ENCODE measurements around the gene ADARB1.

Gene ADARB1

DNA sequence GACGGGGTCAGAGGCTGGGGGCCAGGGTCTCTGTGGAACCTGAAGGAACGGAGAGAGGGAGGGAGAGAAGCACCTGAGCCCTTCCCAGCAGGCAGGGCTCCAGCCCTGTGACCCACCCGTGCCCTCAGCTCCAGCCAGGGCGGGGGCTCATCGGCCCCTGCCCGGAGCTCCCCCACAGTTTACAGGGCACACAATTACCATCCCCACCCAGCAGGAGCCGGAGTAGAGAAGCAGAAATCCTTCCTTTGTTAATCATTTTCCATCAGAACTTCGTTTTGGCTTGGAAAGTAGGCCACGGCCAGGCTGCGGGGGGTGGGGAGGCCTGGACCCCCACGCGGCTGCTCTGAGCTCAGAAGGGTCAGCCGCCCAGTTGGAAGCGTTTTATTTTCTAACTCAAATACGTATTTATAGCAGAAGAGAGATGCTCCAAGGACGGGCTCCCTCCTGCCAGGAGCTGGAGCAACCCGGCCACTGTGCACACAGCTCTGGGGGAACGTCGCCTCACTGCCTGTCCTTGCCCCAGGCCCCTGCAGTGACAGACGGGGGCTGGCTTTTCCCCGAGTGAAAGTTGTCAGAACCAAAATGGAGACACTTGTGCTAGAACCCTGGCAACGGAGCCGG lies 42.7 kb upstream of the ADARB1 start:
- H3K27me3 ChIP-seq (replicated peaks; ENCODE audit: control insufficient read depth, insufficient read depth, low read length, poor library complexity, severe bottlenecking) = no peaks in the 10 kb centered on the region

DNA sequence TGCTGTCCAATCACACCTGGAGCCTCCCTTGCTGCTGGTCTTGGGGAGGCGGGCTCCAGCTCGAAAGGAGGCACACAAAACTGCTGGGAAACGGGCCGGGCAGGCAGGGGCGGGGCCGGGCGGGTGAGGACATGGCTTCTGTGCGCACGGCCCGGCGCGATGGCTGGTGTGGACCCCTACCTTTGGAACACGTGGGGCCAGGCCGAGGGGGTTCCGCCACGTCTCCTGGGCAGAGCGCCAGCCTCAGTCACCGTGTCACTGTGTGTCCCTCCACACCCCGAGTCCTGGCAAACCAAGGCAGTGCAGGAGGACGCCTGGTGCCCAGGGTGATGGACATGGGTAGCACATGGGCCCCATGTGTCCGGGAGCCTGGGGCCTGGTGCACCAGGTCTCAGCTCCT lies 42.0 kb upstream of the ADARB1 start:
- DNase-seq = no peak
- no peaks in the 10 kb centered on the region for H3K9me3 ChIP-seq (ENCODE audit: control insufficient read depth, low read length)
- no peaks in the 10 kb centered on the region for H3K36me3 ChIP-seq (ENCODE audit: control insufficient read depth, insufficient read depth, low read length)
- no peaks in the 10 kb centered on the region for H3K4me1 ChIP-seq (ENCODE audit: control insufficient read depth, insufficient read depth, low read length, poor library complexity, severe bottlenecking)
- no peaks in the 10 kb centered on the region for H3K27me3 ChIP-seq (replicated peaks; ENCODE audit: control insufficient read depth, insufficient read depth, low read length, poor library complexity, severe bottlenecking)
- no peak overlapping the region for H3K4me3 ChIP-seq (ENCODE audit: insufficient read depth, low read depth, low read length, poor library complexity, severe bottlenecking)
- no peak overlapping the region for H3K27ac ChIP-seq (ENCODE audit: insufficient read depth, low read length, poor library complexity, severe bottlenecking)

More for the DNA sequence above, 42.7 kb upstream of the ADARB1 start:
- no peak for DNase-seq
- Histone ChIP-seq H3K4me3 (ENCODE audit: insufficient read depth, low read depth, low read length, poor library complexity, severe bottlenecking) (no peak overlapping the region), H3K4me1 (ENCODE audit: control insufficient read depth, insufficient read depth, low read length, poor library complexity, severe bottlenecking) (no peaks in the 10 kb centered on the region), H3K27ac (ENCODE audit: insufficient read depth, low read length, poor library complexity, severe bottlenecking) (no peak overlapping the region), H3K9me3 (ENCODE audit: control insufficient read depth, low read length) (no peaks in the 10 kb centered on the region), H3K36me3 (ENCODE audit: control insufficient read depth, insufficient read depth, low read length) (no peaks in the 10 kb centered on the region)

GRCh38 chr21:45032977-45033710 lies 41.2 kb upstream of the ADARB1 start:
- no peaks in the 10 kb centered on the region for H3K36me3 ChIP-seq (ENCODE audit: control insufficient read depth, insufficient read depth, low read length)
- H3K4me1 ChIP-seq (ENCODE audit: control insufficient read depth, insufficient read depth, low read length, poor library complexity, severe bottlenecking) = no peaks in the 10 kb centered on the region
- no peak for DNase-seq
- H3K9me3 ChIP-seq (ENCODE audit: control insufficient read depth, low read length) = no peaks in the 10 kb centered on the region
- no peak overlapping the region for H3K4me3 ChIP-seq (ENCODE audit: insufficient read depth, low read depth, low read length, poor library complexity, severe bottlenecking)
- no peak overlapping the region for H3K27ac ChIP-seq (ENCODE audit: insufficient read depth, low read length, poor library complexity, severe bottlenecking)
- no peaks in the 10 kb centered on the region for H3K27me3 ChIP-seq (replicated peaks; ENCODE audit: control insufficient read depth, insufficient read depth, low read length, poor library complexity, severe bottlenecking)

- Histone ChIP-seq H3K36me3 (ENCODE audit: control insufficient read depth, insufficient read depth, low read length) (no peaks in the 10 kb centered on the region), H3K4me3 (ENCODE audit: insufficient read depth, low read depth, low read length, poor library complexity, severe bottlenecking) (no peak overlapping the region), H3K27ac (ENCODE audit: insufficient read depth, low read length, poor library complexity, severe bottlenecking) (no peak overlapping the region), H3K4me1 (ENCODE audit: control insufficient read depth, insufficient read depth, low read length, poor library complexity, severe bottlenecking) (no peaks in the 10 kb centered on the region), H3K27me3 (replicated peaks; ENCODE audit: control insufficient read depth, insufficient read depth, low read length, poor library complexity, severe bottlenecking) (no peaks in the 10 kb centered on the region), H3K9me3 (ENCODE audit: control insufficient read depth, low read length) (no peaks in the 10 kb centered on the region)
- DNase-seq = no peak
These were observed 40.4 kb upstream of the ADARB1 start for GRCh38 chr21:45033791-45034555.

DNA sequence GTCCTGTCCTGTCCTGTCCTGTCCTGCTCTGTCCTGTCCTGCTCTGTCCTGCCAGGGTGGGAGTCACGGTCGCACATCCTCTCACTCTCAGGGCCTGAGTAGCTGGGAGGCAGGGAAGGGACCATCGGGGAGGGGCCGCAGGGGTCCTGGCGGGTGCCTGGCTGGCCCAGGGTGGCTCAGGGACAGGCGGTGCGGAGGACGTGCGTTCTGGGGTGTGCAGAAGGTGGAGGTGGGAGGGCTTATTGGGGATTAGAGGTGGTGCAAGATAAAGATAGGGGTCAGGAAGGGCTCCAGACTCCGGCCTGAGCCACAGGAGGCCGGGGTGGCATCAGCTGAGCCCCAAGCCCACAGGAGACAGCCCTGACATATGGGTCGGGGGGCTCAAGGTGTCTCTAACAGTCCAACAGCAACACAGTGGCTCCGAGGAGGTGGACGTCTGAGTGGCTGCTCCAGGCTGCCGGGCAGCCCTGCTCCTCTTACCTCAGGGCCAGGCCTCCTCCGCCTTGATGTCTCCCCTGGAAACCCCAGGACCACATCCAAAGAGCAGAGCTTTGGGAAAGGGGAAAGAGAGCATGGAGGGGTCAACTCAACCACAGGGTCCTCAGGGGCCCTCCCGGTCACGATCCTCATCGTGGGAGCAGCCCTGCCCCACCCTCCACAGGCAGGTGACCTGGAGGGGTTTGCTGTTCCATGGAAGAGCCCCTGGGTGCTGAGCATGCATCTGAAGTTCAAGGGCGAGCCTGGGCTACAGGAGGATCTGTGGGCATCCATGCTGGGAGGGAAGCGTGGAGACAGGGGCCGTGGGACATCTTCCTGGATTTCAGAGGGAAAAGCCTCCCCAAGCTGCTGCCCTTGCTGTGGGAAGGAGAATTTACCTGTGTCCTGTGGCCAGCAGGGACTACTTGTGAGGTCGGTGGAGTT lies 39.6 kb upstream of the ADARB1 start:
- Histone ChIP-seq H3K27me3 (replicated peaks; ENCODE audit: control insufficient read depth, insufficient read depth, low read length, poor library complexity, severe bottlenecking) (no peaks in the 10 kb centered on the region), H3K36me3 (ENCODE audit: control insufficient read depth, insufficient read depth, low read length) (no peaks in the 10 kb centered on the region), H3K4me1 (ENCODE audit: control insufficient read depth, insufficient read depth, low read length, poor library complexity, severe bottlenecking) (no peaks in the 10 kb centered on the region), H3K4me3 (ENCODE audit: insufficient read depth, low read depth, low read length, poor library complexity, severe bottlenecking) (no peak overlapping the region), H3K27ac (ENCODE audit: insufficient read depth, low read length, poor library complexity, severe bottlenecking) (no peak overlapping the region), H3K9me3 (ENCODE audit: control insufficient read depth, low read length) (no peaks in the 10 kb centered on the region)
- DNase-seq = no peak

DNA sequence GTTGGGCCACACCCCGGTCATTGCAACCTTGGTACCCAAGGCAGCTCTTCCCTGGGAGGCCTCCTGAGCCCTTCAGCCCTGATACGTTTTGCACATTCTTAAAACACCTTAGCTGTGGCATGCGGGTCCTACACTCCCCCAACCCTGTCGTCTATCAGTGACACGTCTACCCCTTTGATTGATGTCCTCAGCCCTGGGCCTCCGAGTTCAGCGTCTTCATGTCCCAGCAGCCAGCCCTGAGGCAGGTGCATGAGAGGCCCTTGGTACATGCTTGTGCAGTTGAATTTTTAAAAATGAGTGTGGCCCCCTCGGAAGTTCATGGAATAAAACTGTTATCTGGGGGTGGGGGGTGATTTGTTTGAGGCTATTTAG lies 38.9 kb upstream of the ADARB1 start:
- DNase-seq = no peak

GRCh38 chr21:45036630-45037029 lies 37.8 kb upstream of the ADARB1 start:
- H3K4me1 ChIP-seq (ENCODE audit: control insufficient read depth, insufficient read depth, low read length, poor library complexity, severe bottlenecking) = no peaks in the 10 kb centered on the region
- H3K9me3 ChIP-seq (ENCODE audit: control insufficient read depth, low read length) = no peaks in the 10 kb centered on the region
- no peak overlapping the region for H3K27ac ChIP-seq (ENCODE audit: insufficient read depth, low read length, poor library complexity, severe bottlenecking)
- H3K36me3 ChIP-seq (ENCODE audit: control insufficient read depth, insufficient read depth, low read length) = no peaks in the 10 kb centered on the region
- H3K27me3 ChIP-seq (replicated peaks; ENCODE audit: control insufficient read depth, insufficient read depth, low read length, poor library complexity, severe bottlenecking) = no peaks in the 10 kb centered on the region
- no peak overlapping the region for H3K4me3 ChIP-seq (ENCODE audit: insufficient read depth, low read depth, low read length, poor library complexity, severe bottlenecking)
- DNase-seq = no peak

More for the DNA sequence above, 38.9 kb upstream of the ADARB1 start:
- no peaks in the 10 kb centered on the region for H3K4me1 ChIP-seq (ENCODE audit: control insufficient read depth, insufficient read depth, low read length, poor library complexity, severe bottlenecking)
- H3K36me3 ChIP-seq (ENCODE audit: control insufficient read depth, insufficient read depth, low read length) = no peaks in the 10 kb centered on the region
- no peaks in the 10 kb centered on the region for H3K9me3 ChIP-seq (ENCODE audit: control insufficient read depth, low read length)
- H3K27ac ChIP-seq (ENCODE audit: insufficient read depth, low read length, poor library complexity, severe bottlenecking) = no peak overlapping the region
- H3K27me3 ChIP-seq (replicated peaks; ENCODE audit: control insufficient read depth, insufficient read depth, low read length, poor library complexity, severe bottlenecking) = no peaks in the 10 kb centered on the region
- no peak overlapping the region for H3K4me3 ChIP-seq (ENCODE audit: insufficient read depth, low read depth, low read length, poor library complexity, severe bottlenecking)

DNA sequence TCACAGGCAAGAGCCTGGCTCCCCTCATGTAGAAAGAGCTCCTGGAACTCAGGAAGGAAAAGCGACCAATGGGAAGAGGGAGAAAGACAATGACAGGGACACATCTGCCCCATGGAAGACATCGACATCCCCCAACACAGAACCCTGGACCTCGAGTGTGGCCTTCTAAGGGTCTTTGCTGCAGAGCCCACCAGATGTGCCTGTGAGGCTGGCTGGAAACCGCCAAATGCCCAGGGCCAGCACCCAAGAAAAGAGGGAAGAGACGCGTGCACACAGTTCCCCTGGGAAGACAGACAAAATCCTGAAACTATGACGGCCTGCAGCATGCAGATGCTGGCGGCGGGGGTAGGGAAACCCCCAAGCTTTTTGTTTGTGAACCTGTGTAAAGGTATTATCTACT lies 36.4 kb upstream of the ADARB1 start:
- H3K36me3 ChIP-seq (ENCODE audit: control insufficient read depth, insufficient read depth, low read length) = no peaks in the 10 kb centered on the region
- no peaks in the 10 kb centered on the region for H3K9me3 ChIP-seq (ENCODE audit: control insufficient read depth, low read length)
- DNase-seq = no peak
- H3K4me1 ChIP-seq (ENCODE audit: control insufficient read depth, insufficient read depth, low read length, poor library complexity, severe bottlenecking) = no peaks in the 10 kb centered on the region
- H3K27me3 ChIP-seq (replicated peaks; ENCODE audit: control insufficient read depth, insufficient read depth, low read length, poor library complexity, severe bottlenecking) = no peaks in the 10 kb centered on the region
- no peak overlapping the region for H3K27ac ChIP-seq (ENCODE audit: insufficient read depth, low read length, poor library complexity, severe bottlenecking)
- H3K4me3 ChIP-seq (ENCODE audit: insufficient read depth, low read depth, low read length, poor library complexity, severe bottlenecking) = no peak overlapping the region

GRCh38 chr21:45039317-45040156 lies 34.8 kb upstream of the ADARB1 start:
- no peak overlapping the region for H3K4me3 ChIP-seq (ENCODE audit: insufficient read depth, low read depth, low read length, poor library complexity, severe bottlenecking)
- H3K36me3 ChIP-seq (ENCODE audit: control insufficient read depth, insufficient read depth, low read length) = no peaks in the 10 kb centered on the region
- no peak overlapping the region for H3K27ac ChIP-seq (ENCODE audit: insufficient read depth, low read length, poor library complexity, severe bottlenecking)
- H3K4me1 ChIP-seq (ENCODE audit: control insufficient read depth, insufficient read depth, low read length, poor library complexity, severe bottlenecking) = no peaks in the 10 kb centered on the region
- H3K27me3 ChIP-seq (replicated peaks; ENCODE audit: control insufficient read depth, insufficient read depth, low read length, poor library complexity, severe bottlenecking) = no peaks in the 10 kb centered on the region
- no peaks in the 10 kb centered on the region for H3K9me3 ChIP-seq (ENCODE audit: control insufficient read depth, low read length)
- DNase-seq = no peak
